ENCODE results near the gene METRN.

DNA sequence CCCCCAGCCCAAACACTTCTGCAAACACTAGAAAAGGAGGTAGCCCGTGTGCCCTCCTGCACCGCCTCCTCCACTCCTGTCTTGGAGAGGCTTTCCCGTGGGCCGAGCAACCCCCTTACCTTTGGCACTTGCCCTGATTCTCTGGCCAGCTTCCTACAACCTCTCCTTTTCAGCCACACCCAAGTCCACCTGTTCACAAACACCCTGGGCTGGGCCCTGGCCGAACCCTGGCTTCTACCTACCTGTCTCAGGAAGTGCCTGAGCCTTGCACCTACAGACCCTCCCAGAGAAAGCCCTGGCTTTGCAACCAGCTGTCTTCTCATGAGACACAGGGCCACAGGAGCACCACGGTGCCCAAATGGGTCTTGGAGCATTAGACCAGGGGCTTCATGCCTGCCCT lies 4.0 kb downstream of the METRN start:
- TF ChIP-seq REST (IDR thresholded peaks at IDR 0.05; ENCODE audit: insufficient read depth in 1 of 2, low read depth in 2 of 2, low read length in 2 of 2) (no peak), POLR2AphosphoS5 (IDR thresholded peaks at IDR 0.05; ENCODE audit: low read depth, low read length) (no peak), TAF1 (IDR thresholded peaks at IDR 0.05; ENCODE audit: borderline replicate concordance, insufficient read depth, low read length) (no peak), FOXP2 (optimal IDR thresholded peaks at IDR 0.05; ENCODE audit: borderline replicate concordance, extremely low read depth, extremely low read length, insufficient read depth) (no peak), SIN3A (IDR thresholded peaks at IDR 0.05; ENCODE audit: borderline replicate concordance, insufficient read depth, low read length) (no peak)
